GM18951 (cell line): Measurements from ENCODE around the gene KATNB1.

Experiments used
- POLR2A ChIP-seq: IDR thresholded peaks from 4 replicates; pipeline ENCODE4 v1.6.1; 2011; ENCODE audit warnings: mild to moderate bottlenecking; ENCODE audit not compliant: insufficient read length, insufficient read depth; ENCODE audit errors: extremely low read depth
- in situ Hi-C: fragments of 300-500 bp; cut with MboI; formaldehyde crosslinking; loops from one replicate; pipeline ENCODE4 v1.12.0; 2022; ENCODE audit warnings: low sequenced_read_pairs, mixed read lengths, inconsistent platforms; ENCODE audit not compliant: unreplicated experiment

The KATNB1 gene

GRCh38 chr16:57762365-57763040 is 26.9 kb downstream of the KATNB1 start:
- no peak for TF ChIP-seq POLR2A
- in situ Hi-C loops = no loop called here

GRCh38 chr16:57763285-57764005 is 27.9 kb downstream of the KATNB1 start:
- no peak for TF ChIP-seq POLR2A
- in situ Hi-C loops = no loop called here

GRCh38 chr16:57764006-57764340 is 28.4 kb downstream of the KATNB1 start:
- in situ Hi-C loops = no loop called here
- no peak for TF ChIP-seq POLR2A

- no peak for TF ChIP-seq POLR2A
- in situ Hi-C loops = no loop called here
Observed at GRCh38 chr16:57764341-57765159, 29.0 kb downstream of the KATNB1 start.

GRCh38 chr16:57765160-57765728 is 29.7 kb downstream of the KATNB1 start:
- in situ Hi-C loops = no loop called here
- TF ChIP-seq POLR2A = no peak

- no peak for TF ChIP-seq POLR2A
- in situ Hi-C loops = no loop called here
Observed at GRCh38 chr16:57766714-57767348, 31.3 kb downstream of the KATNB1 start.

GRCh38 chr16:57769541-57770145 is 34.1 kb downstream of the KATNB1 start:
- TF ChIP-seq POLR2A = no peak
- in situ Hi-C loops = no loop called here

- in situ Hi-C loops = no loop called here
- no peak for TF ChIP-seq POLR2A
Observed at GRCh38 chr16:57770361-57770760, 34.8 kb downstream of the KATNB1 start.

GRCh38 chr16:57771141-57771785 is 35.7 kb downstream of the KATNB1 start:
- no peak for TF ChIP-seq POLR2A
- in situ Hi-C loops = no loop called here

GRCh38 chr16:57773019-57773418 is 37.4 kb downstream of the KATNB1 start:
- no peak for TF ChIP-seq POLR2A
- in situ Hi-C loops = no loop called here

- no peak for TF ChIP-seq POLR2A
- in situ Hi-C loops = no loop called here
Observed at GRCh38 chr16:57773655-57774295, 38.2 kb downstream of the KATNB1 start.
